Large intestine (tissue), 12 donors: ENCODE results near the gene TMEM151A. TPM values are rescaled to one million over a fixed set of nuclear protein-coding genes. Genes with fewer than 3 reads are reported as not detected.
"Not testable (repeated sequence)": the region's sequence is repeated elsewhere in the genome, so short reads cannot be mapped to it uniquely, and the experiment has no call there.

Source experiments
- DNase-seq, 2 donors: peaks; one replicate each; pipeline versions ENCODE4 v3.0.0 to v3.0.0-alpha.2; 2013
- H3K27ac ChIP-seq: one replicate; pipeline ENCODE4 v1.5.1; 2013; ENCODE audit warnings: low read length
- H3K27me3 ChIP-seq: 2 replicates; pipeline ENCODE4 v1.6.1; 2013; ENCODE audit warnings: low read length; ENCODE audit not compliant: control insufficient read depth, insufficient read depth
- H3K36me3 ChIP-seq: 2 replicates; pipeline ENCODE4 v1.6.1; 2013; ENCODE audit warnings: low read length; ENCODE audit not compliant: control insufficient read depth, insufficient read depth
- H3K4me1 ChIP-seq: one replicate; pipeline ENCODE4 v1.6.1; 2013; ENCODE audit warnings: low read length; ENCODE audit not compliant: control insufficient read depth, insufficient read depth
- H3K4me3 ChIP-seq: one replicate; pipeline ENCODE4 v1.5.1; 2013; ENCODE audit warnings: low read length
- H3K9me3 ChIP-seq: one replicate; pipeline ENCODE4 v1.6.1; 2013; ENCODE audit warnings: mild to moderate bottlenecking, low read depth, low read length, moderate library complexity; ENCODE audit not compliant: control insufficient read depth
- WGBS: methylation state at CpG from one replicate; pipeline ENCODE4 v1.1.5; 2013; ENCODE audit warnings: low lambda C conversion rate; ENCODE audit not compliant: insufficient coverage; 5-methylcytosine and 5-hydroxymethylcytosine counted together
- long read RNA-seq, 11 donors: transcript quantifications; one replicate each; lab custom pipeline, GENCODE V29; 2026
- polyA plus RNA-seq: library from polyadenylated mRNA; unstranded; fragments of 120-200 nt; gene quantifications from one replicate; pipeline ENCODE4 v1.2.1, GENCODE V29; 2013

The TMEM151A gene
- polyA plus RNA-seq = 3.1 TPM
- long read RNA-seq, donor 1 = 0 reads
- long read RNA-seq, donor 2 = 0 reads
- long read RNA-seq, donor 3 = 0 reads
- long read RNA-seq, donor 4 = 0 reads
- long read RNA-seq, donor 5, partial matches to known transcripts = 0 of 1 reads
- long read RNA-seq, donor 5, other reads (novel, unspliced or antisense) = 0 of 1 reads
- long read RNA-seq, donor 6 = 0 reads
- long read RNA-seq, donor 7 = 0 reads
- long read RNA-seq, donor 8 = 0 reads
- long read RNA-seq, donor 9 = 0 reads
- long read RNA-seq, donor 10, partial matches to known transcripts = 0 of 2 reads
- long read RNA-seq, donor 10, other reads (novel, unspliced or antisense) = 0 of 2 reads
- long read RNA-seq, donor 11 = 0 reads

DNA sequence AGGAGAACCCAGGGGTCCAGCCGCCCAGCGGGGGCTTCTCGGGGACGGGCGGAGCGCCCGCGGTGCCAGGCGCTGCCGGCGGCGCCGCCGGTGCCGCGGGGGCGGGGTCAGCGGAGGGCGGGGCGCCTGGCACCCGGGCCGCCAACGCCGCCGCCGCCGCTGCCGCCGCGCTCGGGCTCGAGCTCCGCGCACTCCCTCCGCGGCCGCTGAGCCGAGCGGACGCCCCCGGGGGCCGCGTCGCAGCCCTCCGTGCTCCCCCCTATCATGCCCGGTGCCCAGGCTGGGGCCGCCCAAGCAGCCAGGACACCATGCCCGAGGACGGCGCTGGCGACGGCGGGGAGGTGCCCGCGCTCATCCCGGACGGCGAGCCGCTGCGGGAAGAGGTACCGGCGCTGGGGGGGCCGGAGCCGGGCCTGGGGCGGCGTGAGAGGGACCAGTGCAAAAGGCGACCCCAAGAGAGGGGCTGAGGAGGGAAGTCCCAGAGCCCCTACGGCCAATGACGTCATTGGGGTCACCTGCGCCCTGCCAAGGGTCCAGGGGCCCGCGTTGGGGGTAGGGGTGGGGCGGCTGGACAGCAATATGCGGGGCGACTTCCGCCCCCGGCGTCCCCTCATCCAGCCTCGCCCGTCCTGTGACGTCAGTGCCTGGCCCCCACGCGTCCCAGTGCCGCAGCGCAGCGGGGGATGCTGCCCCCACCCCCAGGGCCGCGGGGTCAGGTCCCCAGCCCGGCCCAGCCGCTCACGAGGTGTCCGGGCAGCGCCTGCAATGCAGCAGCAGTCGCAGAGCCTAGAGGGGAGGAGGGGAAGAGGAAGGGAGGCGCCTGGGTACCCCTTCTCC is at the start of gene TMEM151A:
Gene TMEM151A (plus strand): TSS at position 189 of the 837 bp plus-strand sequence. CDS start 120 bp downstream, at position 309.
- Histone ChIP-seq H3K9me3 (peaks cover 4% of the 10 kb centered on the region), H3K27me3 (peaks cover 39% of the 10 kb centered on the region), H3K4me1 (peaks cover 25% of the 10 kb centered on the region), H3K36me3 (peaks cover 9% of the 10 kb centered on the region), H3K27ac (no peak within 1 kb of the TSS), H3K4me3 (peak within 1 kb of the TSS; percentile 19)
- DNase-seq = no peak
- WGBS = no CpG with 5 or more reads among the region's 95 CpGs

- Histone ChIP-seq H3K4me3 (no peak overlapping the region), H3K27ac (no peak overlapping the region), H3K27me3 (no peaks in the 10 kb centered on the region), H3K4me1 (no peaks in the 10 kb centered on the region), H3K36me3 (peaks cover 47% of the 10 kb centered on the region), H3K9me3 (no peaks in the 10 kb centered on the region)
- no peak for DNase-seq
- no CpG with 5 or more reads among the region's 14 CpGs for WGBS
Observed at GRCh38 chr11:66242095-66242765, 49.5 kb upstream of the TMEM151A start.

- no peak for DNase-seq
- H3K9me3 ChIP-seq = no peaks in the 10 kb centered on the region
- 78% methylated on average over 5 of the region's 13 CpGs for WGBS
- H3K4me1 ChIP-seq = no peaks in the 10 kb centered on the region
- H3K36me3 ChIP-seq = peaks cover 44% of the 10 kb centered on the region
- H3K27me3 ChIP-seq = no peaks in the 10 kb centered on the region
- H3K4me3 ChIP-seq = no peak overlapping the region
- H3K27ac ChIP-seq = no peak overlapping the region
Observed at GRCh38 chr11:66243782-66244535, 47.7 kb upstream of the TMEM151A start.

GRCh38 chr11:66247295-66247694 is 44.4 kb upstream of the TMEM151A start:
- Histone ChIP-seq H3K4me1 (no peaks in the 10 kb centered on the region), H3K27me3 (no peaks in the 10 kb centered on the region), H3K4me3 (no peak overlapping the region), H3K27ac (no peak overlapping the region), H3K36me3 (peaks cover 20% of the 10 kb centered on the region), H3K9me3 (no peaks in the 10 kb centered on the region)
- no peak for DNase-seq
- WGBS = no CpG with 5 or more reads among the region's 4 CpGs

DNA sequence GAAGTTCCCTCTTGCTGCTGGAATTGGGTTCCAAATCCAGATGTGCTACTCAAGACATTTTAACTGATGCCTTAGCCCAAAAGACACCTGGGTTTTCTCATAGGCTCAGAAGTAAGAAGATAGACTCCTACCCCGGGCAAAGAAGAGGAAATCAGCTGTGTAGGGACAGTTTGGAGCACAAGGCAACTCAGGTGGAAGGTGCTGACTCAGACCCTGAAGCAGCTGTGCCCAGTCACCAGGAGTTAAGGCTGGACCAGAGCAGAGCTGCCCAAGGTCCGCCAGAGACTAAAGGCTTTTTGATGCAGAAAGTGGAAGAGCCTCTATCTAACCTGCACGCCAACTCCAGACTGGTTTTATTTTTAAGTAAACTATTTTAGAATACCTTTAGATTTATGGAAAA is 43.9 kb upstream of the TMEM151A start:
- Histone ChIP-seq H3K27ac (no peak overlapping the region), H3K4me3 (no peak overlapping the region), H3K9me3 (no peaks in the 10 kb centered on the region), H3K27me3 (no peaks in the 10 kb centered on the region), H3K36me3 (peaks cover 15% of the 10 kb centered on the region), H3K4me1 (no peaks in the 10 kb centered on the region)
- DNase-seq = no peak
- no CpG with 5 or more reads among the region's 3 CpGs for WGBS

DNA sequence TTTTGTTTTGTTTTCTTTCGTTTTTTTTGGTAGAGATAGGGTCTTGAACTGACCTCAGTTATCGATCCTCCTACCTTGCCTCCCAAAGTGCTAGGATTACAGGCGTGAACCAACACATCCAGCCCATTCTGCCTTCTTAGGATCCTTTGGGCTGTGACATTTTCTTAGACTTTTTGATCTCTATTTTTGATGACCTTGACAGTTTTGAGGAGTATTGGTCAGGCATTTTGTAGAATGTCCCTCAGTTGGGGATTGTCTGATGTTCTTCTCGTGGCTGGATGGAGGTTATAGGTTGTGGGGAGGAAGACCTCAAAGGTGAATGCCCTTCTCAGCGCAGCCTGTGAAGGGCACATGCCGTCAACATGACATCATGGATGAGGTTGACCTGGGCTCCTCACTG is 42.8 kb upstream of the TMEM151A start:
- DNase-seq = no peak
- Histone ChIP-seq H3K4me1 (no peaks in the 10 kb centered on the region), H3K4me3 (no peak overlapping the region), H3K36me3 (peaks cover 10% of the 10 kb centered on the region), H3K9me3 (no peaks in the 10 kb centered on the region), H3K27ac (no peak overlapping the region), H3K27me3 (no peaks in the 10 kb centered on the region)
- WGBS = 82% methylated on average over 3 of the region's 6 CpGs

GRCh38 chr11:66251809-66252208 is 39.9 kb upstream of the TMEM151A start:
- Histone ChIP-seq H3K36me3 (peaks cover 4% of the 10 kb centered on the region), H3K27ac (no peak overlapping the region), H3K4me3 (no peak overlapping the region), H3K4me1 (no peaks in the 10 kb centered on the region), H3K27me3 (peaks cover 9% of the 10 kb centered on the region), H3K9me3 (no peaks in the 10 kb centered on the region)
- no peak for DNase-seq
- 80% methylated on average over 1 of the region's 7 CpGs for WGBS

DNA sequence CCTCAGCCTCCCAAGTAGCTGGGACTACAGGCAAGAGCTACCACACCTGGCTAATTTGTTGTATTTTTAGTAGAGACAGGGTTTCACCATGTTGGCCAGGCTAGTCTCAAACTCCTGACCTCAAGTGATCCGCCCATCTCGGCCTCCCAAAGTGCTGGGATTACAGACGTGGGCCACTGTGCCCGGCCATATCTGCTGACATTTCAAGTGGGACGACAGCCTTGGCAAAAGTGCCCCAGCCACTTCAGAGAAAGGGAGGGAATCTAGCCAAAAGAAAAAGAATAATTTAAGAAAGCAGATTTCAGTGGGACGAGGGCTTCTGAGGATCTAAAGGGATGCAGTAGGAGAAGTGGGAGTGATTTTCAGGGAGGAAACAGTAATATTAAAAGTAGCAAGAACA is 38.6 kb upstream of the TMEM151A start:
- not testable (repeated sequence) for DNase-seq, H3K9me3 ChIP-seq, H3K4me3 ChIP-seq, H3K4me1 ChIP-seq, H3K36me3 ChIP-seq, H3K27ac ChIP-seq
- peaks cover 15% of the 10 kb centered on the region for H3K27me3 ChIP-seq
- WGBS = no CpG with 5 or more reads among the region's 6 CpGs

GRCh38 chr11:66258473-66258893 is 33.2 kb upstream of the TMEM151A start:
- Histone ChIP-seq H3K36me3 (peaks cover 23% of the 10 kb centered on the region), H3K9me3 (no peaks in the 10 kb centered on the region), H3K4me1 (peaks cover 5% of the 10 kb centered on the region), H3K27me3 (peaks cover 15% of the 10 kb centered on the region), H3K4me3 (peak overlapping the region; percentile 75), H3K27ac (no peak overlapping the region)
- no peak for DNase-seq
- WGBS = no CpG with 5 or more reads among the region's 28 CpGs

DNA sequence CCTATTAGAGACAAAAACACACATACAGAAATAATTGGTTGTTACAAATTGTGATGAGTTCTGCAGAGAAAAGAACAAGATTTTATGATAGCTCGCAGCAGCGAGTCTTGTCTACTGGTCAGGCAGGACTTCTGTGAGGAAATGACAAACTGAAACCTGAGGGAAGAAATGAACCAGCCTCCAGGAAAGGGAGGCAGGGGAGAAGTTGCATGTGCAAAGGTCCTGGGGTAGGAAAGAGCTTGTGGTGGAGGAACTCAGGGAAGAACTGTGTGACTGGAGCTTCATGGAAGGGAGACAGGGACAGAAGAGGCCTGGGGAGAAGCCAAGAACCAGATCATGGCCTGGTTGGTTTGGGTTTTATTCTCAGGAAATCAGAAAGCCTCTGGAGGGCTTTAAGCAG is 32.5 kb upstream of the TMEM151A start:
- H3K36me3 ChIP-seq = peaks cover 28% of the 10 kb centered on the region
- peaks cover 15% of the 10 kb centered on the region for H3K27me3 ChIP-seq
- no CpG with 5 or more reads among the region's 2 CpGs for WGBS
- peaks cover 5% of the 10 kb centered on the region for H3K4me1 ChIP-seq
- DNase-seq = no peak
- no peak overlapping the region for H3K27ac ChIP-seq
- H3K4me3 ChIP-seq = no peak overlapping the region
- no peaks in the 10 kb centered on the region for H3K9me3 ChIP-seq
